Effector memory CD8-positive, alpha-beta T cell (primary cell): ENCODE measurements around the gene CLEC18B.
"Not testable (repeated sequence)": the region's sequence is repeated elsewhere in the genome, so short reads cannot be mapped to it uniquely, and the experiment has no call there.

ENCODE experiments used
- ATAC-seq: fragments of 150-1000 bp; cut with Tn5 transposase; replicated peaks from 2 replicates; pipeline ENCODE4 v1.10.0; 2021; ENCODE audit warnings: mild to moderate bottlenecking, moderate library complexity
- DNase-seq, 3 experiments: peaks; one replicate each; pipeline ENCODE4 v3.0.0; 2021
- H3K27ac Mint-ChIP-seq, 2 donors: one replicate each; pipeline ENCODE4 v1.8.0; 2022; ENCODE audit warnings: mild to moderate bottlenecking in 2 of 2, mixed read lengths in 2 of 2, moderate library complexity in 2 of 2
- H3K27me3 Mint-ChIP-seq, 2 donors: one replicate each; pipeline ENCODE4 v1.8.0; 2022; ENCODE audit warnings: mixed read lengths in 2 of 2
- H3K36me3 Mint-ChIP-seq: one replicate; pipeline ENCODE4 v1.8.0; 2022; ENCODE audit warnings: mild to moderate bottlenecking, moderate library complexity, mixed read lengths; ENCODE audit not compliant: insufficient read depth
- H3K4me1 Mint-ChIP-seq, 2 donors: one replicate each; pipeline ENCODE4 v1.8.0; 2022; ENCODE audit warnings: low read depth in 2 of 2, mixed read lengths in 2 of 2
- H3K4me3 Mint-ChIP-seq, 2 donors: one replicate each; pipeline ENCODE4 v1.8.0; 2022; ENCODE audit warnings: mild to moderate bottlenecking in 2 of 2, mixed read lengths in 2 of 2, moderate library complexity in 2 of 2
- H3K9me3 Mint-ChIP-seq, 2 donors: one replicate each; pipeline ENCODE4 v1.8.0; 2022; ENCODE audit warnings: mixed read lengths in 2 of 2

CLEC18B gene

DNA sequence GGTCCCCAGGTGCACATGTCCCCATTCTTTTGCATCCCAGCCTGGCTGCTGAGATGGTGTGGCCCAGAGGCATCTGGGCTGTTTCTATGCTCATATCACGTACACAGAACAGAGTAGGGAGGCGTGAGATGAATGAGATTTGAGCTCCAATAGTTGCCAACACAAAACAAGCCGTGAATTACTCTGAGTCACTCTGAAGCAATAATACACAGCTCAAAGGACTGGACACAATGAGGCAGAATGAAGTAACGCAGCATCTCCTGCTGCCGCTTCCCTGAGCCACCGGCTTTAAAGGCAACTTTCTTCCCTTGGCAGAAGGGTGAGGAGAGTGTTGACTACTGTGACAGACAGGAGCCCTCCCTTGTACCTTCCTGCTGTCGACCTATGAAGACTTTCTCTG is 33.9 kb upstream of the CLEC18B start:
- Mint-ChIP-seq H3K9me3 (no peaks in the 10 kb centered on the region), H3K27me3 (no peaks in the 10 kb centered on the region), H3K4me1 (no peaks in the 10 kb centered on the region), H3K27ac (peak overlapping the region in 1 of 2 donors; percentile 82), H3K36me3 (peaks cover 89% of the 10 kb centered on the region), H3K4me3 (no peak overlapping the region)
- ATAC-seq = no peak
- DNase-seq = no peak

DNA sequence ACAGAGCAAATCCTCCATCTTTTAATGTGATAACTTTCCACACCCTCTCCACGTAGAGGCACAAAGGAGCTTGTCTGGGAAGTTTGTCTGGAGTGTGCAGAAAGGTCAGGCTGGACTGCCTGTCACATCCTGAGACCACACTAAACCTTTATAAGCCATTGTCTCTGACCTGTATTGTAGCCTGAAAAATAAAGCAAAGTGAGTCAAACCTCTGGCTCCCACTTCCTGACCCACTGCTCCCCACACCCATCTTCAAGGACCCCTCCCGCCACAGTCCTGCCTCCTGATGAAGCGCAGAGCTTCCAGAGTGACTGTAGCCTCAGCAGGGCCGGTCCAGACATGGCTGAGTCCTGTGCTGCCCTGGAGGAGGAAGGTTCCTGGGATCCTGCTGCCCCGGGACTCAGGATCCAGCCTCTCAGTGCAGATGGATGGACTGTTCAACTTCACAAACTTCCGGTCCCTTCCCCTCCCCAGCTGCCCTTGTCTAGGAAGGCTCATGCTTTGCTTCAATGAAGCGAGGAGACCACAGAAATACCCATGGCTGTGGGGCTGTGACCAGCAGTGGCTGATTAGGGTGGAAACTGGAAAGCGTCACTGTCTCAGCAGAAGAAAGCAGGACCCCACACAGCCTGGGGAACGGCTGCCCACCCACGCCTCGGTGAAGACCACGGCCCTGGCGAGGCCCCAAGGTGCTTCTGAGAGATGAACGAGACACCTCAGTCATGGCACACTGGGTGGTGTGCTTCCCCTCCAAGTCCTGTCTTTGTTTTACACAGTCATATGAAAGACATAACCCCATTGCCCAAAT is 30.9 kb upstream of the CLEC18B start:
- Mint-ChIP-seq H3K4me3 (no peak overlapping the region), H3K9me3 (no peaks in the 10 kb centered on the region), H3K27ac (peak overlapping the region in 1 of 2 donors; percentile 49), H3K36me3 (peaks cover 87% of the 10 kb centered on the region), H3K4me1 (no peaks in the 10 kb centered on the region), H3K27me3 (no peaks in the 10 kb centered on the region)
- DNase-seq (no peak), ATAC-seq (no peak)

DNA sequence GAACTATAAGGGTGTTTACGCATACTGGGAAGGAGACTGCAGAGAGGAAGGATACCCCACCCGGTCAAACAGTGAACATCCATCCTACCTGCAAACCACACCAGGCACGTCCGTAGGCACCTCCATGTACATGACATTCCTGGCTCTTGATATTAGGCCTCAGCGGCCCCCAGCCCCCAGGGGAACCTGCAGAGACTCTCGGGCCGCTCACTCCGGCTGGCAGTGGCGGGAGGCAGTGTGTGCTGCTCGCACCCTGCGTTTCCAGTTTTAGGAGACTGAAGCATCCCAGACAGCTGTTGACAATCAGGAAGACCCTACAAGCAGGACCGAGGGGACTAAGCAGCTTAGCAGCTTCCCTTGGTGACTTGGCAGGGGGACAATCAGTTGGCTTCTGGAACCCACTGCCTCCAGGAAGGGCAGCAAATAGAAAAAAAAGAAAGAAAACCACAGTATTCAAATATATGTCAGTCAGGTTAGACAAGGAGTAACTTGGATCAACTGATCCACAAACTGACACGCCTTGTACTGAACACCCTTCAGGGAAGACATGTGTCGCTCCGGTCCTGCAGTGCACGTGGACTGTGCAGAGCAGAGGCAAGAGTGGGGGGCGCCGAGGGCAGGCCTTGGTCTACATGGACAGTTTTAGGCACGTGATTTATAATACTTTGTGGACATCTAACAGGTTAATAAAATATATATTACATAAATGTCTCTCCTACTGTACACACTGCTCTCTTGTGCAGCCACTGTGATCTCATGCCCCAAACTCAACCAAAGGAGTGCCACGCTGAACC is 29.9 kb upstream of the CLEC18B start:
- no peak for ATAC-seq
- Mint-ChIP-seq H3K36me3 (peaks cover 78% of the 10 kb centered on the region), H3K9me3 (no peaks in the 10 kb centered on the region), H3K4me3 (no peak overlapping the region), H3K4me1 (no peaks in the 10 kb centered on the region), H3K27me3 (no peaks in the 10 kb centered on the region), H3K27ac (peak overlapping the region in 1 of 2 donors; percentile 47)
- DNase-seq = no peak

- Mint-ChIP-seq H3K4me1 (no peaks in the 10 kb centered on the region), H3K27ac (peak overlapping the region in 1 of 2 donors; percentile 44), H3K4me3 (no peak overlapping the region), H3K36me3 (peaks cover 70% of the 10 kb centered on the region), H3K27me3 (no peaks in the 10 kb centered on the region), H3K9me3 (no peaks in the 10 kb centered on the region)
- ATAC-seq (no peak), DNase-seq (no peak)
Observed at GRCh38 chr16:74450236-74450635, 29.0 kb upstream of the CLEC18B start.

DNA sequence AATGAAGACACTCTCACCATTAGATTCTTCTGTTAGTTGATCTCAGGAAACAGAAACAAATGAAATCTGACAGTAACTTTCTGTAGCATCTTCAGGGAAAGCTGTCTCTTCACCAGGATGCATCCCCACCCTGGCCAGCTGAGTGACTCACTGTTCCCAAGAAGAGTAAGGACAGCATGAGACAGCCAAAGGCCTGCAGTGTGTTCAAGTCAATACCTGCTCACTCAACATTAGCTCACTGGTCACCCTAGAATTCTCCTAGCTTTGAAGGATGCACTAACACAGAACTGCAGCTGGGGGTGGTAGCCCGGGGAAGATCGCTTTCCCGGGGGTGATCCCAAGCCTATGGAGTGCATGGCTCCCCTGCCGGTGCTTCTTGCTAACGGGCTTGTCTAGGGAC is 28.2 kb upstream of the CLEC18B start:
- Mint-ChIP-seq H3K9me3 (no peaks in the 10 kb centered on the region), H3K36me3 (peaks cover 63% of the 10 kb centered on the region), H3K4me3 (no peak overlapping the region), H3K27me3 (no peaks in the 10 kb centered on the region), H3K4me1 (no peaks in the 10 kb centered on the region), H3K27ac (peak overlapping the region in 1 of 2 donors; percentile 44)
- no peak for DNase-seq
- ATAC-seq = no peak

DNA sequence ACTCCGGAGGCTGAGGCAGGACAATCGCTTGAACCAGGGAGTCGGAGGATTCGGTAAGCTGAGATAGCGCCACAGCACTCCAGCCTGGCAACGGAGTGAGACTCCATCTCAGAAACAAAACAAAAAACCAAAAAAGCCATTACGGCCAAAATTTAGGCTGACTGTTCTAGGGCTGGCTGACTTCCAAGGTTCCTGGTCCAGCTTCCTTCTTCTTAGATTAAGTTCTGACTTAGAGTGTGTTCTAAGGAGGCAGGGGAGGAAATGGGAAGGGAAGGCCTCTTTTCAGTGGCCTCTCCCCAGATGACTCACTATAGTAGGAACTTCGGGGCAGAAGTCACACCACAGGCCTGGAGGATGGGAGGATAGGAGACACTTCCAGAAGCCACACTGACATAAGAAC is 27.7 kb upstream of the CLEC18B start:
- H3K9me3 Mint-ChIP-seq = no peaks in the 10 kb centered on the region
- ATAC-seq (no peak), DNase-seq (no peak)
- no peak overlapping the region for H3K4me3 Mint-ChIP-seq
- no peaks in the 10 kb centered on the region for H3K4me1 Mint-ChIP-seq
- peaks cover 62% of the 10 kb centered on the region for H3K36me3 Mint-ChIP-seq
- H3K27ac Mint-ChIP-seq = peak overlapping the region in 1 of 2 donors; percentile 44
- H3K27me3 Mint-ChIP-seq = no peaks in the 10 kb centered on the region

GRCh38 chr16:74447578-74447977 is 26.3 kb upstream of the CLEC18B start:
- Mint-ChIP-seq H3K27me3 (no peaks in the 10 kb centered on the region), H3K36me3 (peaks cover 51% of the 10 kb centered on the region), H3K9me3 (no peaks in the 10 kb centered on the region), H3K4me1 (no peaks in the 10 kb centered on the region), H3K4me3 (no peak overlapping the region), H3K27ac (peak overlapping the region; percentile 19 to 62)
- ATAC-seq (no peak), DNase-seq (no peak)

- DNase-seq (no peak), ATAC-seq (no peak)
- H3K36me3 Mint-ChIP-seq = peaks cover 44% of the 10 kb centered on the region
- H3K9me3 Mint-ChIP-seq = no peaks in the 10 kb centered on the region
- peak overlapping the region; percentile 19 to 82 for H3K27ac Mint-ChIP-seq
- H3K27me3 Mint-ChIP-seq = no peaks in the 10 kb centered on the region
- H3K4me1 Mint-ChIP-seq = no peaks in the 10 kb centered on the region
- H3K4me3 Mint-ChIP-seq = no peak overlapping the region
Observed at GRCh38 chr16:74446866-74447265, 25.6 kb upstream of the CLEC18B start.

GRCh38 chr16:74443624-74444346 is 22.5 kb upstream of the CLEC18B start:
- not testable (repeated sequence) for H3K27ac Mint-ChIP-seq, H3K4me3 Mint-ChIP-seq, H3K9me3 Mint-ChIP-seq, H3K27me3 Mint-ChIP-seq, ATAC-seq, DNase-seq, H3K4me1 Mint-ChIP-seq
- peaks cover 16% of the 10 kb centered on the region for H3K36me3 Mint-ChIP-seq

- Mint-ChIP-seq H3K4me1 (peaks cover 12 to 15% of the 10 kb centered on the region in 2 donors), H3K4me3 (no peak overlapping the region), H3K27ac (peak overlapping the region in 1 of 2 donors; percentile 92), H3K27me3 (no peaks in the 10 kb centered on the region), H3K9me3 (no peaks in the 10 kb centered on the region), H3K36me3 (peaks cover 2% of the 10 kb centered on the region)
- ATAC-seq = no peak
- no peak for DNase-seq
Observed at GRCh38 chr16:74439685-74440084, 18.4 kb upstream of the CLEC18B start.

DNA sequence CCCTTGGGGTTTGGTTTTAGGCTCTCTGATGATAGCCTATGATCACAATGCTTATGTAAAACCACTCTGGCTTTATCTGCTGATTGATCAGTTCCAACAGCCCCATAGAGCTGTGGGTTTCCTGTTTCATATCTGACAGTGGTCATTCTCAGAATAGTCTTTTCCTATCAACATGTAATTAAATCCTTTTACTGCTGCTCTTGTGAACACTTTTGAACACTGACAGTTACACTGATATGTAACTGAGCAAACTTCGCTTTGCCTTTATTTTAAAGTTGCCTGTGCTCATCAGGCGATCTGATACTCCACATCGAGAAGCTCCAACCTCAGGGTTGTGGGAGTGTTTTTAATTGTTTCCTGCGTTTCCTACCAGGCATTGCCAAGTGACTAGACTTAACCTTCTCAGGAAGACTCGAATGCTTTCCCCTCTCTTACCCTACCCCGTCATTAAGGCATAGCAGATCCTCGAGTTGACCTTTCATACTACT is 17.3 kb upstream of the CLEC18B start:
- Mint-ChIP-seq H3K36me3 (peaks cover 2% of the 10 kb centered on the region), H3K4me1 (peaks cover 12 to 15% of the 10 kb centered on the region in 2 donors), H3K27ac (peak overlapping the region; percentile 42 to 92), H3K4me3 (peak overlapping the region; percentile 47 to 67), H3K9me3 (no peaks in the 10 kb centered on the region), H3K27me3 (no peaks in the 10 kb centered on the region)
- no peak for DNase-seq
- ATAC-seq = peak; percentile 89

GRCh38 chr16:74431516-74431915 is 10.2 kb upstream of the CLEC18B start:
- ATAC-seq (no peak), DNase-seq (no peak)
- Mint-ChIP-seq H3K9me3 (no peaks in the 10 kb centered on the region), H3K36me3 (no peaks in the 10 kb centered on the region), H3K4me3 (no peak overlapping the region), H3K27me3 (no peaks in the 10 kb centered on the region), H3K27ac (no peak overlapping the region), H3K4me1 (no peaks in the 10 kb centered on the region)

GRCh38 chr16:74430036-74430712 is 8.9 kb upstream of the CLEC18B start:
- not testable (repeated sequence) for H3K36me3 Mint-ChIP-seq, H3K4me1 Mint-ChIP-seq, H3K9me3 Mint-ChIP-seq, H3K27ac Mint-ChIP-seq, H3K4me3 Mint-ChIP-seq, H3K27me3 Mint-ChIP-seq
- ATAC-seq (peak; percentile 74), DNase-seq (peak; percentile 9 to 30 (median 25))
